ENCODE results near the gene GSK3A.
A peak's percentile ranks its signal among the peaks of the same experiment; 100 is the strongest.

GSK3A gene

DNA sequence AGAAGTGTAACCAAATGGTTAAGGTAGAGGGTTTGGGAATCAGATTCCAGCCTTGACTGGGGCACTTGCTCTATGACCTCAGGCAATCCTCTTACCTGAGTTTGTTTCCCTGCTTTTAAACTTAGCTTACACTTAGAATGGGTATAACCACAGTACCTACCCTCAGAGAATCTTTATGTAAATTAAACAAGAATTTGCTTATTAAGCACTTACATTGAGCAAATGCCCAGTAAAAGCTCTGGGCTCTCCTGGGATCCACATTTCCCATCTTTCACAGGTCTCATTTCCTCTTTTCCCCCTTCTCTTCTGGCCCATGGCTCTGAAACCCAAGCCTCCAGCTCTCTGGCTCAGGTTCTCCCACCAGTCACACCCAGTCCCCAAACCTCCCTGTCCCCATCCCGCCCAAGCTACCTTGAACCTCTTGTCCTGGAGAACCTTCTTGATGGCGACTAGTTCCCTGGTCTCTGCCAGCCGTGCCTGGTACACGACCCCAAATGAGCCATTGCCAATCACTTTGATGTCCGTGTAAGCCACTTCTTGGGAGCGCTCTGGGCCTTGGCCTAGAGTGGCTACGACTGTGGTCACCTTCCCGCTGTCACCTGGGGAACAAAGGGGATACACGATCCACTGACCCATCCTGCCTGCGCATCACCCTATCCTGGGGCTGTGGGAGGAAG is 2.7 kb downstream of the GSK3A start:
- H3K4me3 ChIP-seq, result no peak overlapping the region
- no peak overlapping the region for H3K27ac ChIP-seq

DNA sequence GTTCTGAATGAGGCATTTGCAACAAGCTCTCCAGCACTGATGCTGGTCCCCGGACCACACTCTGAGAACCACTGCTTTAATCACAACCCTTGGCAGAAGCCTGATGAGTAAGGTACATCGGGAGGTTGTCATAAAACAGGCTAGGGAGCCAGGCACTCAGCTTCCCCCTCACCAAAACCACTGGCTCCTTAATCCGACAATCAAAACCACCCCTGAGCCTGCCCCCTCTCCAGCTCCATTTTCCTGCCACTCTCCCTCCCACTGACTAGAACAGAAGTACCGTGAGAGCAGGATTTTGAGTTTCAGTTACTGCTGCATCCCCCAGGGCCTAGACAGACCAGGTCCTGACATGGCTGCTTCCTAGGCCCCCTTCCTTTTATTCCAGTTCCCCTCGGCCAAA is 7.2 kb downstream of the GSK3A start:
- no peak overlapping the region for H3K27ac ChIP-seq
- no peak overlapping the region for H3K4me3 ChIP-seq

DNA sequence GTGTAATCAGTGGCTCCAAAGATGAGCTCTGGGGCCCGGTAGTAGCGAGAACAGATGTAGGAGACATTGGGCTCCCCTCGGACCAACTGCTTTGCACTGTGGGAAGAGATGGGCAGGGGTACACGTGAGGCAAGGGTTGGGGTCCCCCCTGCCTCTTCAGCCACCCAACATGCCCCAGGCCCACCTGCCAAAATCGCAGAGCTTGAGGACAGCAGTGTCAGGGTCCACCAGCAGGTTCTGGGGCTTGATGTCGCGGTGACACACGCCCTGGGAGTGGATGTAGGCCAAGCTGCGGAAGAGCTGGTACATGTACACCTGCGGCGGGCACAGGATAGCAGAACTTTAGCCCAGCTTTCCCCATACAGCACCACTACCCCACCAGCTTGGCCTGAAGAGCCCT is 8.0 kb downstream of the GSK3A start:
- no peak overlapping the region for H3K4me3 ChIP-seq
- H3K27ac ChIP-seq, result no peak overlapping the region

- H3K4me3 ChIP-seq, result no peak overlapping the region
- no peak overlapping the region for H3K27ac ChIP-seq
Observed at GRCh38 chr19:42233678-42234292, 8.6 kb downstream of the GSK3A start.

- H3K27ac ChIP-seq, result no peak overlapping the region
Observed at GRCh38 chr19:42233106-42233505, 9.3 kb downstream of the GSK3A start.

DNA sequence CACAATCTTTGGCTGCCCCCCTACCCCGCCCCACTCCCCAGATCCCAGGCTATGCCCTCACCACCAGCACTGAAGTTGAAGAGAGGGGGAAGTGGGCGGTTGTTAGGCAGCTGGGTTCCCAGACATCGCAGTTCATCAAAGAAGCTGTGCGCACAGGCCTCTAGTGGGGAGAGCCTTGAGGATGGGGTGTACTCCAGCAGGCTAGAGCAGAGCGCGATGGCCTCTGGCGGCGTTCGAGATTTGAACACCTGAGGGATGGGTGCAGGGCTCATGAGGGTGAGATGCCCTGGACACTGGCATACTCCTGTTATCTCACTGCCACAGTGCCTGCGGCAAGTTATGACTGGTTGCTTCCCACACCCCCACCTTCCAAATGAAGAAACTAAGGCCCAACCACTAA is 10.0 kb downstream of the GSK3A start:
- Histone ChIP-seq H3K4me3 (no peak overlapping the region), H3K27ac (no peak overlapping the region)

More at GRCh38 chr19:42233106-42233505, 9.3 kb downstream of the GSK3A start:
- no peak overlapping the region for H3K4me3 ChIP-seq

GRCh38 chr19:42230571-42230970 is 11.8 kb downstream of the GSK3A start:
- Histone ChIP-seq H3K27ac (peak overlapping the region in 2 of 21 experiments; percentile 22 to 32), H3K4me3 (no peak overlapping the region)

- H3K27ac ChIP-seq, result peak overlapping the region in 1 of 21 experiments; percentile 22
- H3K4me3 ChIP-seq, result no peak overlapping the region
Observed at GRCh38 chr19:42229855-42230351, 12.5 kb downstream of the GSK3A start.

GRCh38 chr19:42229301-42229854 is 13.0 kb downstream of the GSK3A start:
- H3K27ac ChIP-seq, result no peak overlapping the region
- no peak overlapping the region for H3K4me3 ChIP-seq

GRCh38 chr19:42228641-42229040 is 13.8 kb downstream of the GSK3A start:
- H3K27ac ChIP-seq, result no peak overlapping the region
- H3K4me3 ChIP-seq, result no peak overlapping the region

GRCh38 chr19:42226886-42227285 is 15.5 kb downstream of the GSK3A start:
- H3K4me3 ChIP-seq, result no peak overlapping the region
- no peak overlapping the region for H3K27ac ChIP-seq

DNA sequence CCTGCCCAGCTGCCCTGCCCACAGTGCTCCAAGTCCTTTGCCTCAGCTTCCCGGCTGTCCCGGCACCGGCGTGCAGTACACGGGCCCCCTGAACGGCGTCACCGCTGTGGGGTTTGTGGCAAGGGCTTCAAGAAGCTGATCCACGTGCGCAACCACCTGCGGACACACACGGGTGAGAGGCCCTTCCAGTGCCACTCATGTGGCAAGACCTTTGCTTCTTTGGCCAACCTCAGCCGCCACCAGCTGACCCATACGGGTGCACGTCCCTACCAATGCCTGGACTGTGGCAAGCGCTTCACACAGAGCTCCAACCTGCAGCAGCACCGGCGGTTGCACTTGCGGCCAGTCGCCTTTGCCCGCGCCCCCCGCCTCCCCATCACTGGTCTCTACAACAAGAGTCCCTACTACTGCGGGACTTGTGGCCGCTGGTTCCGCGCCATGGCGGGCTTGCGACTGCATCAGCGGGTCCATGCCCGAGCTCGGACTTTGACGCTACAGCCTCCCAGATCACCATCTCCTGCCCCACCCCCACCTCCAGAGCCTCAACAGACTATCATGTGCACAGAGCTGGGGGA is 16.6 kb downstream of the GSK3A start:
- no peak overlapping the region for H3K4me3 ChIP-seq

DNA sequence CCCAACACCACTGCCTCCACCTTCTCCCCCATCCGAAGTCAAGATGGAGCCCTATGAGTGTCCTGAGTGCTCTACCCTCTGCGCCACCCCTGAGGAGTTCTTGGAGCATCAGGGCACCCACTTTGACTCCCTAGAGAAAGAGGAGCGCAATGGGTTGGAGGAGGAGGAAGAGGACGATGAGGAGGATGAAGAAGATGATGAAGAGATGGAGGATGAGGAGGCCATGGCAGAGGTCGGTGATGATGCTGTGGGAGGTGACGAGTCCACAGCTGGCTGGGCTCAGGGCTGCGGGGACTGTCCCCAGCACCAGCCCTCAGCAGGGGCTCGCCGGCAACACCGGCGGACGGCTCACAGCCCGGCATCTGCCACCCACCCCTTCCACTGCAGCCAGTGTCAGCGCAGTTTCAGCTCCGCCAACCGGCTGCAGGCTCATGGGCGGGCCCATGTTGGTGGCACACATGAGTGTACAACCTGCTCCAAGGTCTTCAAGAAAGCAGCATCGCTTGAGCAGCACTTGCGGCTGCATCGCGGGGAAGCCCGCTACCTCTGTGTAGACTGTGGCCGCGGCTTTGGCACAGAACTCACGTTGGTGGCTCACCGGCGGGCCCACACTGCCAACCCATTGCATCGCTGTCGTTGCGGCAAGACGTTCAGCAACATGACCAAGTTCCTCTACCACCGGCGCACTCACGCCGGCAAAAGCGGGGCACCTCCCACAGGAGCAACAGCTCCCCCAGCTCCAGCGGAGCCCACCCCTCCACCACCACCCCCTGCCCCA is 17.3 kb downstream of the GSK3A start:
- Histone ChIP-seq H3K4me3 (no peak overlapping the region), H3K27ac (no peak overlapping the region)

More for the DNA sequence above, 16.6 kb downstream of the GSK3A start:
- H3K27ac ChIP-seq, result no peak overlapping the region

DNA sequence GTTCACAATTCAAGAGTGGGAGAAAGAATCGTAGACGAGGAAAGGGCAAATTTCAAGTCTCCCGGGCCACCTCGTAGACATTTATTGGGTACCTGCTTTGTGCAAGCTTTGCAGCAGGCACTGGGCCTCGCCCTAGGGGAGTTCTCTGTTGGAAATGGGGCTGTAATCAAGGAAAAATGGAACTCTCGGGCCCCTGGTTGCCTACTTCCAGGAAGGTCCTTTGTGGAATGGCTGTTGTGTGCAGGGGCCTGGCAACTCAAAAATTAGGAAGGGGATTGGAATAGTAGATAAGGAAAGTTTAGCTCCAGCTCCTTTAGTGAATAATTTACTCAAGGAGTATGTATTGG is 21.7 kb downstream of the GSK3A start:
- H3K27ac ChIP-seq, result peak overlapping the region in 20 of 21 experiments; percentile 36 to 97 (median 85)
- H3K4me3 ChIP-seq, result peak overlapping the region; percentile 53 to 95 (median 79)

DNA sequence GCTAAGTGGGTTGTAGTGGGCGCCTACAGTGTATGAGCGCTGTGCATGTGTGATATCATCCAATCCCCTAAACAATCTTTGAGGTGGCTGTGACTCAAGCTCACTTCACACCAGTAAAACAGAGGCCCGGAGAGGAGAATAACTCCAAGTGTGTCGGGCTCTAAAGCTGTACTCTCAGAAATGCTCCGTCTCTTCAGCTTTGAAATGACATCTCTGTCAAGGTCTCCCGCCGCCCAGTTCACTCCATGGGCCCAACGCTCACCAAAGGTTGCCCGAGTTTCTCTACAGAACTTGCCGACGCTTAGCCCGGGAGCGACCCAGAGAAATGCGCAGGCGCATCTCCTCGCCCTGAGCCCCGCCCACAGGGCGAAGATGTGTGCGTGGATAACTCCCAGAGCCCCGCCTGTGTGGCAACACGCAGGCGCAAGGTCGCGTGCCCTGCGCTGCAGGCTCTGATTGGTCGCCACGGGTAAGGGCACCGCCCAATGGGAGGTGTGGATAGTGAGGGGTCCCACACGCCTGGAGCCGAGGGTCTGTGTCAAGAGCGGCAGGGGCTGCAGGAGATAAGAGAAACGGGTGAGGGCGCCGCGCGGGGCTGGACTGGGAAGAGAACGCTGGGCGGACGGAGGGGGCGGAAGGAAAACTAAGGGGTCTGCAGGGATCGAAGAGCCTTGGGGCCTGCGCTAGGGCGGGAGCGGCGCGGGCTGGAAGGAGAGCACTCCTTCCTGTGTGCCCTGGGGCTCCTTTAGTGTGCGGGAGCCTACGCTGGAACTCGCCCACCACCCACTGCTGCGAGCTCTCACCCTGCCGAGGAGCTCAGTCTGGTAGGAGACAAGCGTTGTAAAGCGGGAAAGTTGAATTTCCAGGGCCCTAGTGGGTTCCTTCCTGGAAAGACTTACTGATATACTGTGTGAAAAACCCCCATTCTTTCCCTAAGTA is 22.3 kb downstream of the GSK3A start, which contains the start of gene ZNF526:
TSS of gene ZNF526 (plus strand) at position 501 of the 939 bp plus-strand sequence. CDS start 4,092 bp downstream, outside the sequence.
- Histone ChIP-seq H3K4me3 (peak within 1 kb of the TSS; percentile 53 to 95 (median 79)), H3K27ac (peak within 1 kb of the TSS in 20 of 21 experiments; percentile 36 to 97 (median 85))

DNA sequence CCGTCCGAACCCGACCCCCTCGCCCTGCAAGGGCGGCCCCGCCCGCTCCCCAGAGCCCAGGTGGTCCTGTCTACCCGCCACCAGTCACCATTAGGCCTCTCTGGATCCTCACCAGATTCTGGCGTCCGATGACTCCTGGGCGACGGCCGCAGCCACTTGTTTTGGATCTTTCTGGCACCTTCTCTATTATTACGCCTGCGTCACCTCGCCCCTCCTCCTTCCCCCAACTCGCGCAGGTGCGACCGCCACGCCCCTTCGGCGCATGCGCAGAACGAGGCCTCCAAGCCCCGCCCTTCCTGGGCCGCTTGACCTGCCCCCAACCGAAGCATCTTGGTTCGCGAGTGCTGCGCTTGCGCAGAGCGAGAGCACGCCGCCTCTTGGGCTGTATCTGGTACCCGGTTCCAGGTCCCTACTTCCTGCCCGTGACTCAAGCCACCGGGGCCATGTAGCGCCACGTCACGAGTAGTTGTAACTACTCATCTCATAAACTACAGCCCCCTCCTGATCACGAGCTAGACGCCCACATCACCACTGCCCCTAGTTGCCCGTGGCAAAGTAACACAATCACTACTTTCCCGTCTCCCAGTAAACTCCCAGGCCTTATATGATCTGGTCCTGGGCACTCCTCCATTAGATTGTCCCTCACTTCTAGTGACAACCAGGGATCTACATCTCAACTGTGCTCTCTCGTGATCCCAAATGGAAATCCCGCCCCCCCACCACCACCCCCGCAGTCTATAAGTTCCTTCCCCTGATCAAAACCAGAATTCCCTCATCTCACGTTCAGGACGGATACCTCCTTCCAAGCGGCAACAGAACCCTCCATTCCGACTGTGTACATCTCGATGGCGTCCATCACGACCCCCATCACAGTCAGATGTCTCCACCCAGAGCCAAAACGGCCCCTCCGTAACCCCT is 24.6 kb downstream of the GSK3A start, which contains the start of gene DEDD2:
TSS of gene DEDD2 (minus strand) at position 158 of the 918 bp plus-strand sequence. CDS start 670 bp downstream, outside the sequence.
- peak within 1 kb of the TSS; percentile 80 to 95 (median 85) for H3K4me3 ChIP-seq
- peak within 1 kb of the TSS; percentile 50 to 97 (median 90) for H3K27ac ChIP-seq

Measured in skin epidermis (tissue), 12 donors.